BE2C (cell line): ENCODE data around the gene WDR37.
"Not testable (repeated sequence)": the region's sequence is repeated elsewhere in the genome, so short reads cannot be mapped to it uniquely, and the experiment has no call there.

ENCODE experiments used
- DNase-seq: peaks from one replicate; pipeline ENCODE4 v3.0.0-alpha.2; 2020
- H3K27me3 ChIP-seq: fragments of 250-450 bp; sonication (Bioruptor Pico); 2 replicates; pipeline ENCODE4 v1.5.1; 2020; ENCODE audit warnings: mild to moderate bottlenecking
- H3K36me3 ChIP-seq: fragments of 250-450 bp; sonication (Bioruptor Pico); 2 replicates; pipeline ENCODE4 v1.5.1; 2020; ENCODE audit warnings: mild to moderate bottlenecking
- H3K4me1 ChIP-seq: fragments of 250-450 bp; sonication (Bioruptor Pico); 2 replicates; pipeline ENCODE4 v1.5.1; 2020
- H3K4me3 ChIP-seq: 2 replicates; pipeline ENCODE4 v1.5.1; 2011; ENCODE audit warnings: low read depth, low read length
- H3K9me3 ChIP-seq: fragments of 250-450 bp; sonication (Bioruptor Pico); 2 replicates; pipeline ENCODE4 v1.5.1; 2020
- CTCF ChIP-seq: IDR thresholded peaks from 2 replicates; pipeline ENCODE4 v1.5.1; 2012; ENCODE audit warnings: mild to moderate bottlenecking, low read depth, low read length

The WDR37 gene

GRCh38 chr10:1035201-1035600 is 21.0 kb upstream of the WDR37 start:
- Histone ChIP-seq H3K27me3 (no peaks in the 10 kb centered on the region), H3K36me3 (peaks cover 12% of the 10 kb centered on the region), H3K4me1 (no peaks in the 10 kb centered on the region; the same call in 1 of the 2 replicates), H3K4me3 (no peak overlapping the region), H3K9me3 (no peaks in the 10 kb centered on the region)
- DNase-seq = no peak
- TF ChIP-seq CTCF = no peak

- Histone ChIP-seq H3K4me1 (no peaks in the 10 kb centered on the region; the same call in 1 of the 2 replicates), H3K4me3 (no peak overlapping the region), H3K36me3 (peaks cover 21% of the 10 kb centered on the region), H3K9me3 (no peaks in the 10 kb centered on the region), H3K27me3 (no peaks in the 10 kb centered on the region)
- no peak for DNase-seq
- TF ChIP-seq CTCF = no peak
Observed at GRCh38 chr10:1036341-1036791, 19.8 kb upstream of the WDR37 start.

- Histone ChIP-seq H3K27me3 (no peaks in the 10 kb centered on the region), H3K4me1 (no peaks in the 10 kb centered on the region; the same call in 1 of the 2 replicates), H3K9me3 (no peaks in the 10 kb centered on the region), H3K4me3 (no peak overlapping the region), H3K36me3 (peaks cover 25% of the 10 kb centered on the region)
- DNase-seq = no peak
- TF ChIP-seq CTCF = no peak
Observed at GRCh38 chr10:1037098-1037497, 19.1 kb upstream of the WDR37 start.

GRCh38 chr10:1038769-1039168 is 17.4 kb upstream of the WDR37 start:
- H3K36me3 ChIP-seq = peaks cover 41% of the 10 kb centered on the region
- not testable (repeated sequence) for DNase-seq, H3K4me3 ChIP-seq, H3K4me1 ChIP-seq, H3K27me3 ChIP-seq, H3K9me3 ChIP-seq

GRCh38 chr10:1040133-1040532 is 16.1 kb upstream of the WDR37 start:
- no peak overlapping the region for H3K4me3 ChIP-seq
- H3K9me3 ChIP-seq = no peaks in the 10 kb centered on the region
- no peak for TF ChIP-seq CTCF
- H3K36me3 ChIP-seq = peaks cover 42% of the 10 kb centered on the region
- H3K4me1 ChIP-seq = no peaks in the 10 kb centered on the region; the same call in none of the 2 replicates
- no peaks in the 10 kb centered on the region for H3K27me3 ChIP-seq
- DNase-seq = no peak

- DNase-seq = no peak
- Histone ChIP-seq H3K4me3 (no peak overlapping the region), H3K4me1 (no peaks in the 10 kb centered on the region; the same call in none of the 2 replicates), H3K9me3 (no peaks in the 10 kb centered on the region), H3K27me3 (no peaks in the 10 kb centered on the region), H3K36me3 (peaks cover 42% of the 10 kb centered on the region)
- TF ChIP-seq CTCF = no peak
Observed at GRCh38 chr10:1041514-1041913, 14.7 kb upstream of the WDR37 start.

- peaks cover 35% of the 10 kb centered on the region for H3K36me3 ChIP-seq
- H3K4me3 ChIP-seq = no peak overlapping the region
- no peaks in the 10 kb centered on the region for H3K9me3 ChIP-seq
- H3K27me3 ChIP-seq = no peaks in the 10 kb centered on the region
- no peak for TF ChIP-seq CTCF
- DNase-seq = no peak
- H3K4me1 ChIP-seq = no peaks in the 10 kb centered on the region; the same call in none of the 2 replicates
Observed at GRCh38 chr10:1043532-1043995, 12.6 kb upstream of the WDR37 start.
